ENCODE measurements around the gene DSCAM. TPM values are rescaled to one million over a fixed set of nuclear protein-coding genes. Genes with fewer than 3 reads are reported as not detected.

Gene DSCAM
- total and polyA plus RNA-seq, 8 donors: 0.37 TPM; not detected in 7

GRCh38 chr21:40613546-40614030 is 233.4 kb downstream of the DSCAM start:
- no peak for TF ChIP-seq CTCF (IDR thresholded peaks at IDR 0.05)
- TF ChIP-seq POLR2AphosphoS5 (IDR thresholded peaks at IDR 0.05): no peak
- no peak for TF ChIP-seq POLR2A (IDR thresholded peaks at IDR 0.05)
- no peak for TF ChIP-seq EP300 (IDR thresholded peaks at IDR 0.05)
- H3K9me3 ChIP-seq: no peaks in the 10 kb centered on the region
- H3K27ac ChIP-seq: no peak overlapping the region
- intact Hi-C loops (cut with DNase I; ENCODE audit: low total_unique reads): no loop called here
- no peak overlapping the region for H3K4me3 ChIP-seq
- no peaks in the 10 kb centered on the region for H3K36me3 ChIP-seq
- 82 to 95% (median 90%) methylated on average over 4 of the region's 4 CpGs for WGBS, 5 donors
- H3K4me1 ChIP-seq: no peaks in the 10 kb centered on the region
- no peak for DNase-seq
- peaks cover 0 to 9% (median 0%) of the 10 kb centered on the region in 3 donors for H3K27me3 ChIP-seq

- Histone ChIP-seq H3K36me3 (no peaks in the 10 kb centered on the region), H3K4me3 (no peak overlapping the region), H3K9me3 (peaks cover 0 to 12% (median 0%) of the 10 kb centered on the region in 4 donors), H3K4me1 (peaks cover 0 to 5% (median 0%) of the 10 kb centered on the region in 4 donors), H3K27me3 (peaks cover 0 to 9% (median 0%) of the 10 kb centered on the region in 3 donors), H3K27ac (no peak overlapping the region)
- peak in 1 of 2 donors; percentile 15 for DNase-seq
- intact Hi-C loops (cut with DNase I; ENCODE audit: low total_unique reads): no loop called here
- no peak for TF ChIP-seq POLR2AphosphoS5 (IDR thresholded peaks at IDR 0.05)
- no peak for TF ChIP-seq EP300 (IDR thresholded peaks at IDR 0.05)
- no peak for TF ChIP-seq POLR2A (IDR thresholded peaks at IDR 0.05)
- TF ChIP-seq CTCF (IDR thresholded peaks at IDR 0.05): no peak
- 76 to 83% (median 81%) methylated on average over 6 of the region's 6 CpGs for WGBS, 5 donors
Observed at GRCh38 chr21:40610345-40610744, 236.6 kb downstream of the DSCAM start.

GRCh38 chr21:40606341-40606740 is 240.6 kb downstream of the DSCAM start:
- no peak for TF ChIP-seq POLR2A (IDR thresholded peaks at IDR 0.05)
- no peak for TF ChIP-seq CTCF (IDR thresholded peaks at IDR 0.05)
- TF ChIP-seq EP300 (IDR thresholded peaks at IDR 0.05): no peak
- no peak for TF ChIP-seq POLR2AphosphoS5 (IDR thresholded peaks at IDR 0.05)
- no peak overlapping the region for H3K27ac ChIP-seq
- H3K4me3 ChIP-seq: no peak overlapping the region
- peaks cover 0 to 18% (median 0%) of the 10 kb centered on the region in 4 donors for H3K9me3 ChIP-seq
- WGBS, 5 donors: 33 to 54% (median 44%) methylated on average over 2 of the region's 2 CpGs
- no peak for DNase-seq
- H3K36me3 ChIP-seq: no peaks in the 10 kb centered on the region
- intact Hi-C loops (cut with DNase I; ENCODE audit: low total_unique reads): no loop called here
- peaks cover 0 to 9% (median 0%) of the 10 kb centered on the region in 3 donors for H3K27me3 ChIP-seq
- peaks cover 0 to 5% (median 0%) of the 10 kb centered on the region in 4 donors for H3K4me1 ChIP-seq

- Histone ChIP-seq H3K27ac (no peak overlapping the region), H3K4me3 (no peak overlapping the region), H3K9me3 (peaks cover 0 to 18% (median under 1%) of the 10 kb centered on the region in 4 donors), H3K27me3 (peaks cover 0 to 4% (median 0%) of the 10 kb centered on the region in 3 donors), H3K4me1 (peaks cover 0 to 5% (median 0%) of the 10 kb centered on the region in 4 donors), H3K36me3 (no peaks in the 10 kb centered on the region)
- intact Hi-C loops (cut with DNase I; ENCODE audit: low total_unique reads): no loop called here
- TF ChIP-seq EP300 (IDR thresholded peaks at IDR 0.05): no peak
- TF ChIP-seq CTCF (IDR thresholded peaks at IDR 0.05): no peak
- TF ChIP-seq POLR2A (IDR thresholded peaks at IDR 0.05): no peak
- no peak for TF ChIP-seq POLR2AphosphoS5 (IDR thresholded peaks at IDR 0.05)
- DNase-seq: no peak
- WGBS, 5 donors: 93 to 99% (median 96%) methylated on average over 4 of the region's 4 CpGs
Observed at GRCh38 chr21:40605094-40605493, 241.9 kb downstream of the DSCAM start.
